GM23338 (cell line): ENCODE data around the gene SUPT6H. TPM values are rescaled to one million over a fixed set of nuclear protein-coding genes. Genes with fewer than 3 reads are reported as not detected.

Source experiments
- ATAC-seq: fragments of 200-7000 bp; cut with Tn5 transposase; 3 replicates; pipeline ENCODE4 v1.9.1; 2020
- DNase-seq: peaks from one replicate; pipeline ENCODE4 v3.0.0-alpha.2; 2015; ENCODE audit warnings: low spot score
- H2AFZ ChIP-seq: fragments of 200-600 bp; sonication (generic); 2 replicates; pipeline ENCODE4 v1.8.0; 2016; ENCODE audit warnings: antibody characterized with exemption, mild to moderate bottlenecking, moderate library complexity
- H3F3A ChIP-seq: fragments of 200-600 bp; sonication (generic); replicated peaks from 2 replicates; pipeline ENCODE4 v1.8.0; 2017; ENCODE audit warnings: antibody characterized with exemption, mixed run types, low read depth
- H3K27ac ChIP-seq: fragments of 200-600 bp; sonication (generic); 2 replicates; pipeline ENCODE4 v1.6.1; 2016; ENCODE audit warnings: low read depth
- H3K27me3 ChIP-seq: fragments of 200-600 bp; sonication (generic); 2 replicates; pipeline ENCODE4 v1.8.0; 2016; ENCODE audit warnings: mild to moderate bottlenecking, mixed run types, moderate library complexity; ENCODE audit not compliant: insufficient read depth
- H3K36me3 ChIP-seq: fragments of 200-600 bp; sonication (generic); 2 replicates; pipeline ENCODE4 v1.8.0; 2016; ENCODE audit warnings: mild to moderate bottlenecking; ENCODE audit not compliant: insufficient read depth
- H3K4me1 ChIP-seq: fragments of 200-600 bp; sonication (generic); 2 replicates; pipeline ENCODE4 v1.8.0; 2016; ENCODE audit warnings: mild to moderate bottlenecking, moderate library complexity; ENCODE audit not compliant: insufficient read depth
- H3K4me2 ChIP-seq: fragments of 200-600 bp; sonication (generic); 2 replicates; pipeline ENCODE4 v1.7.1; 2017; ENCODE audit warnings: mixed run types
- H3K4me3 ChIP-seq: fragments of 200-600 bp; sonication (generic); 2 replicates; pipeline ENCODE4 v1.6.1; 2016; ENCODE audit warnings: mixed run types
- H3K79me2 ChIP-seq: fragments of 200-600 bp; sonication (generic); replicated peaks from 2 replicates; pipeline ENCODE4 v1.8.0; 2017; ENCODE audit warnings: mild to moderate bottlenecking; ENCODE audit not compliant: insufficient read depth
- H3K9me2 ChIP-seq: fragments of 200-600 bp; sonication (generic); 2 replicates; pipeline ENCODE4 v1.8.0; 2017; ENCODE audit not compliant: insufficient read depth
- H4K20me1 ChIP-seq: fragments of 200-600 bp; sonication (generic); replicated peaks from 2 replicates; pipeline ENCODE4 v1.8.0; 2017; ENCODE audit warnings: mild to moderate bottlenecking; ENCODE audit not compliant: insufficient read depth
- H3K27ac Mint-ChIP-seq: 2 replicates; pipeline ENCODE4 v1.8.0; 2020; ENCODE audit warnings: inconsistent platforms, mild to moderate bottlenecking, moderate library complexity, mixed read lengths
- H3K27me3 Mint-ChIP-seq: 3 replicates; pipeline ENCODE4 v1.8.0; 2022; ENCODE audit warnings: low read depth, mild to moderate bottlenecking, moderate library complexity, mixed read lengths, inconsistent platforms; ENCODE audit not compliant: insufficient read depth, poor library complexity
- H3K36me3 Mint-ChIP-seq: 3 replicates; pipeline ENCODE4 v1.8.0; 2021; ENCODE audit warnings: low read depth, mild to moderate bottlenecking, inconsistent platforms, moderate library complexity, mixed read lengths
- H3K4me1 Mint-ChIP-seq: 3 replicates; pipeline ENCODE4 v1.8.0; 2020; ENCODE audit warnings: mild to moderate bottlenecking, inconsistent platforms, mixed read lengths
- H3K4me3 Mint-ChIP-seq: 3 replicates; pipeline ENCODE4 v1.8.0; 2021; ENCODE audit warnings: moderate library complexity, mild to moderate bottlenecking, inconsistent platforms, mixed read lengths
- H3K9me3 Mint-ChIP-seq: 3 replicates; pipeline ENCODE4 v1.8.0; 2020; ENCODE audit warnings: moderate library complexity, mild to moderate bottlenecking, inconsistent platforms, mixed read lengths
- CREB1 ChIP-seq: fragments of 250-450 bp; sonication (Bioruptor Pico); IDR thresholded peaks from 2 replicates; pipeline ENCODE4 v1.5.0; 2020; ENCODE audit warnings: low read depth, mild to moderate bottlenecking, moderate library complexity
- CTCF ChIP-seq, 2 experiments: fragments of 200-600 bp in 1 of 2; sonication (generic) in 1 of 2; conservative IDR thresholded peaks; 2 replicates each; pipeline versions ENCODE4 v1.5.1 to v1.6.1; 2016 to 2017; ENCODE audit warnings: antibody characterized with exemption in 2 of 2, low read depth in 2 of 2, mild to moderate bottlenecking in 2 of 2, moderate library complexity in 1 of 2
- EZH2 ChIP-seq: fragments of 200-600 bp; sonication (generic); IDR thresholded peaks from one replicate; pipeline ENCODE4 v1.8.0; 2017; ENCODE audit warnings: antibody characterized with exemption, mild to moderate bottlenecking, low read depth; ENCODE audit not compliant: unreplicated experiment
- EZH2phosphoT487 ChIP-seq: fragments of 200-600 bp; sonication (generic); IDR thresholded peaks from one replicate; pipeline ENCODE4 v1.8.1; 2018; ENCODE audit warnings: antibody characterized with exemption; ENCODE audit not compliant: unreplicated experiment
- JUNB ChIP-seq: IDR thresholded peaks from one replicate; pipeline ENCODE4 v1.6.1; 2016; ENCODE audit warnings: antibody characterized with exemption; ENCODE audit not compliant: unreplicated experiment
- NANOG ChIP-seq: IDR thresholded peaks from 2 replicates; pipeline ENCODE4 v1.6.1; 2016; ENCODE audit warnings: antibody characterized with exemption, borderline replicate concordance
- POLR2AphosphoS5 ChIP-seq: IDR thresholded peaks from 2 replicates; pipeline ENCODE4 v1.6.1; 2016; ENCODE audit warnings: antibody characterized with exemption, low read depth
- STAT1 ChIP-seq: IDR thresholded peaks from one replicate; pipeline ENCODE4 v1.6.1; 2016; ENCODE audit warnings: antibody characterized with exemption; ENCODE audit not compliant: unreplicated experiment
- ZNF114 ChIP-seq: fragments of 250-450 bp; sonication (Bioruptor Pico); IDR thresholded peaks from 2 replicates; pipeline ENCODE4 v1.5.0; 2020; ENCODE audit warnings: mild to moderate bottlenecking, moderate library complexity
- ZNF331 ChIP-seq: fragments of 250-450 bp; sonication (Bioruptor Pico); IDR thresholded peaks from 2 replicates; pipeline ENCODE4 v1.5.0; 2020; ENCODE audit warnings: low read depth, mild to moderate bottlenecking, moderate library complexity
- polyA plus RNA-seq: library from polyadenylated mRNA; unstranded; fragments of >200 nt; fragmentation: Nextera tagmentation; extraction: Ambion mirVana; gene quantifications from 2 replicates; pipeline ENCODE4 v1.2.1, GENCODE V29; 2016
- total RNA-seq: library from RNA; depleted of rRNA; stranded (reverse); fragments of >200 nt; shearing (Covaris generic); gene quantifications from 2 replicates; pipeline ENCODE4 v1.2.3, GENCODE V29; 2014
- TF ChIP-seq, protein P1 (sequence below): IDR thresholded peaks from one replicate; pipeline ENCODE4 v1.6.1; 2018; ENCODE audit warnings: antibody characterized with exemption; ENCODE audit not compliant: unreplicated experiment
- TF ChIP-seq, protein P2 (sequence below): fragments of 250-450 bp; sonication (Bioruptor Pico); IDR thresholded peaks from 2 replicates; pipeline ENCODE4 v1.5.0; 2020; ENCODE audit warnings: mild to moderate bottlenecking, moderate library complexity
- TF ChIP-seq, protein P3 (sequence below): IDR thresholded peaks from 2 replicates; pipeline ENCODE4 v1.6.1; 2016; ENCODE audit warnings: antibody characterized with exemption

Gene SUPT6H
- total and polyA plus RNA-seq, 2 experiments from 2014 or later, result 17.8 to 70.7 TPM

DNA sequence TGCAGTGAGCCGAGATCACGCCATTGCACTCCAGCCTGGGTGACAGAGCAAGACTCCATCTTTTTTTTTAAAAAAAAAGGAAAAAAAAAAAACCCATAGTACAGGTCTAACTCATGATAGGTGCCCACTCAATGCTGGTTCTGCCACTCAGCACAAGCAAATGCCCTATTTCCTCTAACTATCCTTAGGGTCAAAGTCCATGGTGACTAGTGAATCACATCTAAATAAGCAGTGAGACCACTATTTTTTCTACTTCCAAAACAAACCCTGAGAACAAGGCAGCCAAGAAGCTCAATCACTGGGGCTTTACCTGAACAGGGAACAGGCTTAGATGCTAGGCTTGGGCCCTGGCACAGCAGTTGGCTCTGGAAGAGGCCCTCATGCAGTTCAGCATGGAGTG lies 20.4 kb upstream of the SUPT6H start:
- no peak for TF ChIP-seq CTCF (conservative IDR thresholded peaks at IDR 0.05; ENCODE audit: low read depth in 2 of 2)
- no peak for TF ChIP-seq ZNF331 (CRISPR knock-in tag)
- TF ChIP-seq EZH2phosphoT487, result no peak
- no peak for TF ChIP-seq NANOG
- no peak for TF ChIP-seq ZNF114
- TF ChIP-seq, protein P1, sequence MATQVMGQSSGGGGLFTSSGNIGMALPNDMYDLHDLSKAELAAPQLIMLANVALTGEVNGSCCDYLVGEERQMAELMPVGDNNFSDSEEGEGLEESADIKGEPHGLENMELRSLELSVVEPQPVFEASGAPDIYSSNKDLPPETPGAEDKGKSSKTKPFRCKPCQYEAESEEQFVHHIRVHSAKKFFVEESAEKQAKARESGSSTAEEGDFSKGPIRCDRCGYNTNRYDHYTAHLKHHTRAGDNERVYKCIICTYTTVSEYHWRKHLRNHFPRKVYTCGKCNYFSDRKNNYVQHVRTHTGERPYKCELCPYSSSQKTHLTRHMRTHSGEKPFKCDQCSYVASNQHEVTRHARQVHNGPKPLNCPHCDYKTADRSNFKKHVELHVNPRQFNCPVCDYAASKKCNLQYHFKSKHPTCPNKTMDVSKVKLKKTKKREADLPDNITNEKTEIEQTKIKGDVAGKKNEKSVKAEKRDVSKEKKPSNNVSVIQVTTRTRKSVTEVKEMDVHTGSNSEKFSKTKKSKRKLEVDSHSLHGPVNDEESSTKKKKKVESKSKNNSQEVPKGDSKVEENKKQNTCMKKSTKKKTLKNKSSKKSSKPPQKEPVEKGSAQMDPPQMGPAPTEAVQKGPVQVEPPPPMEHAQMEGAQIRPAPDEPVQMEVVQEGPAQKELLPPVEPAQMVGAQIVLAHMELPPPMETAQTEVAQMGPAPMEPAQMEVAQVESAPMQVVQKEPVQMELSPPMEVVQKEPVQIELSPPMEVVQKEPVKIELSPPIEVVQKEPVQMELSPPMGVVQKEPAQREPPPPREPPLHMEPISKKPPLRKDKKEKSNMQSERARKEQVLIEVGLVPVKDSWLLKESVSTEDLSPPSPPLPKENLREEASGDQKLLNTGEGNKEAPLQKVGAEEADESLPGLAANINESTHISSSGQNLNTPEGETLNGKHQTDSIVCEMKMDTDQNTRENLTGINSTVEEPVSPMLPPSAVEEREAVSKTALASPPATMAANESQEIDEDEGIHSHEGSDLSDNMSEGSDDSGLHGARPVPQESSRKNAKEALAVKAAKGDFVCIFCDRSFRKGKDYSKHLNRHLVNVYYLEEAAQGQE, result no peak
- no peak for TF ChIP-seq JUNB
- TF ChIP-seq, protein P2, sequence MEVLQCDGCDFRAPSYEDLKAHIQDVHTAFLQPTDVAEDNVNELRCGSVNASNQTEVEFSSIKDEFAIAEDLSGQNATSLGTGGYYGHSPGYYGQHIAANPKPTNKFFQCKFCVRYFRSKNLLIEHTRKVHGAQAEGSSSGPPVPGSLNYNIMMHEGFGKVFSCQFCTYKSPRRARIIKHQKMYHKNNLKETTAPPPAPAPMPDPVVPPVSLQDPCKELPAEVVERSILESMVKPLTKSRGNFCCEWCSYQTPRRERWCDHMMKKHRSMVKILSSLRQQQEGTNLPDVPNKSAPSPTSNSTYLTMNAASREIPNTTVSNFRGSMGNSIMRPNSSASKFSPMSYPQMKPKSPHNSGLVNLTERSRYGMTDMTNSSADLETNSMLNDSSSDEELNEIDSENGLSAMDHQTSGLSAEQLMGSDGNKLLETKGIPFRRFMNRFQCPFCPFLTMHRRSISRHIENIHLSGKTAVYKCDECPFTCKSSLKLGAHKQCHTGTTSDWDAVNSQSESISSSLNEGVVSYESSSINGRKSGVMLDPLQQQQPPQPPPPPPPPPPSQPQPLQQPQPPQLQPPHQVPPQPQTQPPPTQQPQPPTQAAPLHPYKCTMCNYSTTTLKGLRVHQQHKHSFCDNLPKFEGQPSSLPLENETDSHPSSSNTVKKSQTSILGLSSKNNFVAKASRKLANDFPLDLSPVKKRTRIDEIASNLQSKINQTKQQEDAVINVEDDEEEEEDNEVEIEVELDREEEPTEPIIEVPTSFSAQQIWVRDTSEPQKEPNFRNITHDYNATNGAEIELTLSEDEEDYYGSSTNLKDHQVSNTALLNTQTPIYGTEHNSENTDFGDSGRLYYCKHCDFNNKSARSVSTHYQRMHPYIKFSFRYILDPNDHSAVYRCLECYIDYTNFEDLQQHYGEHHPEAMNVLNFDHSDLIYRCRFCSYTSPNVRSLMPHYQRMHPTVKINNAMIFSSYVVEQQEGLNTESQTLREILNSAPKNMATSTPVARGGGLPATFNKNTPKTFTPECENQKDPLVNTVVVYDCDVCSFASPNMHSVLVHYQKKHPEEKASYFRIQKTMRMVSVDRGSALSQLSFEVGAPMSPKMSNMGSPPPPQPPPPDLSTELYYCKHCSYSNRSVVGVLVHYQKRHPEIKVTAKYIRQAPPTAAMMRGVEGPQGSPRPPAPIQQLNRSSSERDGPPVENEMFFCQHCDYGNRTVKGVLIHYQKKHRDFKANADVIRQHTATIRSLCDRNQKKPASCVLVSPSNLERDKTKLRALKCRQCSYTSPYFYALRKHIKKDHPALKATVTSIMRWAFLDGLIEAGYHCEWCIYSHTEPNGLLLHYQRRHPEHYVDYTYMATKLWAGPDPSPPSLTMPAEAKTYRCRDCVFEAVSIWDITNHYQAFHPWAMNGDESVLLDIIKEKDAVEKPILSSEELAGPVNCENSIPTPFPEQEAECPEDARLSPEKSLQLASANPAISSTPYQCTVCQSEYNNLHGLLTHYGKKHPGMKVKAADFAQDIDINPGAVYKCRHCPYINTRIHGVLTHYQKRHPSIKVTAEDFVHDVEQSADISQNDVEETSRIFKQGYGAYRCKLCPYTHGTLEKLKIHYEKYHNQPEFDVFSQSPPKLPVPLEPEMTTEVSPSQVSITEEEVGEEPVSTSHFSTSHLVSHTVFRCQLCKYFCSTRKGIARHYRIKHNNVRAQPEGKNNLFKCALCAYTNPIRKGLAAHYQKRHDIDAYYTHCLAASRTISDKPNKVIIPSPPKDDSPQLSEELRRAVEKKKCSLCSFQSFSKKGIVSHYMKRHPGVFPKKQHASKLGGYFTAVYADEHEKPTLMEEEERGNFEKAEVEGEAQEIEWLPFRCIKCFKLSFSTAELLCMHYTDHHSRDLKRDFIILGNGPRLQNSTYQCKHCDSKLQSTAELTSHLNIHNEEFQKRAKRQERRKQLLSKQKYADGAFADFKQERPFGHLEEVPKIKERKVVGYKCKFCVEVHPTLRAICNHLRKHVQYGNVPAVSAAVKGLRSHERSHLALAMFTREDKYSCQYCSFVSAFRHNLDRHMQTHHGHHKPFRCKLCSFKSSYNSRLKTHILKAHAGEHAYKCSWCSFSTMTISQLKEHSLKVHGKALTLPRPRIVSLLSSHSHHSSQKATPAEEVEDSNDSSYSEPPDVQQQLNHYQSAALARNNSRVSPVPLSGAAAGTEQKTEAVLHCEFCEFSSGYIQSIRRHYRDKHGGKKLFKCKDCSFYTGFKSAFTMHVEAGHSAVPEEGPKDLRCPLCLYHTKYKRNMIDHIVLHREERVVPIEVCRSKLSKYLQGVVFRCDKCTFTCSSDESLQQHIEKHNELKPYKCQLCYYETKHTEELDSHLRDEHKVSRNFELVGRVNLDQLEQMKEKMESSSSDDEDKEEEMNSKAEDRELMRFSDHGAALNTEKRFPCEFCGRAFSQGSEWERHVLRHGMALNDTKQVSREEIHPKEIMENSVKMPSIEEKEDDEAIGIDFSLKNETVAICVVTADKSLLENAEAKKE (CRISPR knock-in tag), result no peak
- no peak for TF ChIP-seq POLR2AphosphoS5
- no peak for TF ChIP-seq EZH2
- no peak for TF ChIP-seq CREB1
- TF ChIP-seq, protein P3, sequence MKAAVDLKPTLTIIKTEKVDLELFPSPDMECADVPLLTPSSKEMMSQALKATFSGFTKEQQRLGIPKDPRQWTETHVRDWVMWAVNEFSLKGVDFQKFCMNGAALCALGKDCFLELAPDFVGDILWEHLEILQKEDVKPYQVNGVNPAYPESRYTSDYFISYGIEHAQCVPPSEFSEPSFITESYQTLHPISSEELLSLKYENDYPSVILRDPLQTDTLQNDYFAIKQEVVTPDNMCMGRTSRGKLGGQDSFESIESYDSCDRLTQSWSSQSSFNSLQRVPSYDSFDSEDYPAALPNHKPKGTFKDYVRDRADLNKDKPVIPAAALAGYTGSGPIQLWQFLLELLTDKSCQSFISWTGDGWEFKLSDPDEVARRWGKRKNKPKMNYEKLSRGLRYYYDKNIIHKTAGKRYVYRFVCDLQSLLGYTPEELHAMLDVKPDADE, result no peak
- TF ChIP-seq STAT1, result no peak
- DNase-seq (no peak), ATAC-seq (no peak)
- Mint-ChIP-seq H3K9me3 (no peaks in the 10 kb centered on the region), H3K27ac (no peak overlapping the region), H3K27me3 (peaks cover 11% of the 10 kb centered on the region), H3K4me3 (no peak overlapping the region), H3K4me1 (peaks cover 19% of the 10 kb centered on the region), H3K36me3 (peaks cover 79% of the 10 kb centered on the region)
- Histone ChIP-seq H3K9me2 (no peaks in the 10 kb centered on the region), H3K36me3 (peaks cover 65% of the 10 kb centered on the region), H3F3A (peaks cover 25% of the 10 kb centered on the region; the same call in 1 of the 2 replicates), H2AFZ (no peak overlapping the region), H4K20me1 (peaks cover 34% of the 10 kb centered on the region), H3K27me3 (no peaks in the 10 kb centered on the region), H3K4me2 (no peak overlapping the region), H3K4me1 (peaks cover 11% of the 10 kb centered on the region; the same call in 1 of the 2 replicates), H3K79me2 (peaks cover 47% of the 10 kb centered on the region), H3K4me3 (no peak overlapping the region), H3K27ac (no peak overlapping the region)
